ENCODE measurements around the gene PLA2G6.
"Not testable (repeated sequence)": the region's sequence is repeated elsewhere in the genome, so short reads cannot be mapped to it uniquely, and the experiment has no call there.

The PLA2G6 gene

GRCh38 chr22:38162881-38163843 is 18.5 kb downstream of the PLA2G6 start:
- DNase-seq, result no peak

- no peak for DNase-seq
Observed at GRCh38 chr22:38155703-38156102, 25.9 kb downstream of the PLA2G6 start.

- not testable (repeated sequence) for DNase-seq
Observed at GRCh38 chr22:38154563-38154915, 27.1 kb downstream of the PLA2G6 start.

- no peak for DNase-seq
Observed at GRCh38 chr22:38153821-38154562, 27.6 kb downstream of the PLA2G6 start.

GRCh38 chr22:38151126-38151500 is 30.5 kb downstream of the PLA2G6 start:
- no peak for DNase-seq

- no peak for DNase-seq
Observed at GRCh38 chr22:38148245-38148644, 33.4 kb downstream of the PLA2G6 start.

- DNase-seq, result not testable (repeated sequence)
Observed at GRCh38 chr22:38146166-38146565, 35.5 kb downstream of the PLA2G6 start.

- no peak for DNase-seq
Observed at GRCh38 chr22:38144025-38144405, 37.6 kb downstream of the PLA2G6 start.

- no peak for DNase-seq
Observed at GRCh38 chr22:38142606-38143005, 39.0 kb downstream of the PLA2G6 start.

GRCh38 chr22:38141217-38141973 is 40.2 kb downstream of the PLA2G6 start:
- no peak for DNase-seq

GRCh38 chr22:38139901-38140300 is 41.7 kb downstream of the PLA2G6 start:
- no peak for DNase-seq

GRCh38 chr22:38138961-38139360 is 42.7 kb downstream of the PLA2G6 start:
- DNase-seq, result no peak

- no peak for DNase-seq
Observed at GRCh38 chr22:38137876-38138687, 43.5 kb downstream of the PLA2G6 start.

GRCh38 chr22:38136607-38137006 is 45.0 kb downstream of the PLA2G6 start:
- no peak for DNase-seq

GRCh38 chr22:38135133-38135706 is 46.4 kb downstream of the PLA2G6 start:
- DNase-seq, result no peak

GRCh38 chr22:38133331-38133730 is 48.3 kb downstream of the PLA2G6 start:
- no peak for DNase-seq

- no peak for DNase-seq
Observed at GRCh38 chr22:38132794-38133193, 48.8 kb downstream of the PLA2G6 start.

- DNase-seq, result no peak
Observed at GRCh38 chr22:38132136-38132535, 49.5 kb downstream of the PLA2G6 start.

GRCh38 chr22:38131399-38131798 is 50.2 kb downstream of the PLA2G6 start:
- no peak for DNase-seq

GRCh38 chr22:38129856-38130255 is 51.8 kb downstream of the PLA2G6 start:
- no peak for DNase-seq

GRCh38 chr22:38129021-38129420 is 52.6 kb downstream of the PLA2G6 start:
- DNase-seq, result no peak

GRCh38 chr22:38127869-38128268 is 53.8 kb downstream of the PLA2G6 start:
- DNase-seq, result no peak

Measured in NCI-H510A (cell line).